HG02610 (cell line): ENCODE results near the gene EPHA2.
"Not testable (repeated sequence)": the region's sequence is repeated elsewhere in the genome, so short reads cannot be mapped to it uniquely, and the experiment has no call there.

Experiments used
- ATAC-seq: cut with Tn5 transposase; IDR thresholded peaks from one replicate; pipeline ENCODE4 v1.9.1; 2021; ENCODE audit warnings: mild to moderate bottlenecking, moderate library complexity; ENCODE audit not compliant: unreplicated experiment

The EPHA2 gene

GRCh38 chr1:16155537-16156410 is at the start of gene EPHA2:
Gene EPHA2, minus strand, starts transcription at chr1:16156069. Its CDS starts 137 bp downstream, at chr1:16155932.
- ATAC-seq = no peak

DNA sequence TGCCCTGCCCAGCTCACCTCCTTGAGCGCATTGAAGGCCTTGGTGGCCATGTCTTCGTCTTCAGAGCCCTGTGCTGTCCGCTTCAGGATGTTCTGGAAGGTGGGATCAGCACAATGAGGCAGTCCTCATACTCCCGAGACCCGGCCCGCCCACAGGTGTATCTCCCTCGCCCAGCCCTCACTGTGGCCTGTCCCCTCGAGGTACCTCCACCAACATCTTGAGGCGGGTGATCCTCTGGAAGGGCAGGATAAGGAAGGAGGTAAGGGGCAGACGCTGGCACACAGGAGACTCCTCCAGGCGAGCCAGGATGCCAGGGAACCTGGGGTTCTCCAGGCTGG is 49.4 kb upstream of the EPHA2 start:
- no peak for ATAC-seq

GRCh38 chr1:16204634-16205333 is 48.9 kb upstream of the EPHA2 start:
- ATAC-seq = no peak

DNA sequence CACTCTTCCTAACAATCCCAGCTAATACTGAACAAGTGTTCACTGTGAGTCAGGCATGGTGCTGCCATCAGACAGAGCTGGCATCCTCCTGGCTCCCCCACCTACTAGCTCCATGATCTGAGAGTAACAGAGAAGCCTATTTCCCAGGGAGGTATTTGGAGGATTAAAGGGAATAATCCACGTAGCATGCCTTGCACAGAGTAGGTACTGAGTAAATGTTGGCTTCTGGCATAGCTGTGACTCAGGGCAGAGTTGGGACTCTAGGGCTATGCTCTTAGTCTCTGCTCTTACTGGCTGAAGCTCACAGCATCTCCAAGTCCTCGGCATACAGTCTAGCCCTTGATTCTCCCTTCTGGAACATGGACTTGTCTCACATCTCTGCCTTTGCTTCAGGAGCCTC is 48.3 kb upstream of the EPHA2 start:
- ATAC-seq = no peak

DNA sequence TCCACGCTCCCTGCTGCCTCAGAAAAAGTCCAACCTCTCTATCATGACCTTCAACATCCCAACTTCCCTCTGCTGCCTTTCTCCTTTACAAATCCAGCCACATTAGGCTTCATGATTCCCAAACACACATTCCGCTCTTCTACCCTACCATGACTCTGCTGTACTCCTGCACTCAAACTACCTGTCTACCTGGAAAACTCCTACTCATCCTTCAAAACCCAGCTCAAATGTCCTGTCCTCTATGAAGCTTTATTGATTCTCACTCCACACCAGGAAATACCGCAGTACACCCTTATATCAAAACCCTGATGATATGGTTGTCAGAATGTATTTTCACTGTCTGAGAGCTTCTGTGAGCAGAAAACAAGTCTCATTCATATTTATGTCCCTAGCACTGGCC is 47.7 kb upstream of the EPHA2 start:
- ATAC-seq = no peak

DNA sequence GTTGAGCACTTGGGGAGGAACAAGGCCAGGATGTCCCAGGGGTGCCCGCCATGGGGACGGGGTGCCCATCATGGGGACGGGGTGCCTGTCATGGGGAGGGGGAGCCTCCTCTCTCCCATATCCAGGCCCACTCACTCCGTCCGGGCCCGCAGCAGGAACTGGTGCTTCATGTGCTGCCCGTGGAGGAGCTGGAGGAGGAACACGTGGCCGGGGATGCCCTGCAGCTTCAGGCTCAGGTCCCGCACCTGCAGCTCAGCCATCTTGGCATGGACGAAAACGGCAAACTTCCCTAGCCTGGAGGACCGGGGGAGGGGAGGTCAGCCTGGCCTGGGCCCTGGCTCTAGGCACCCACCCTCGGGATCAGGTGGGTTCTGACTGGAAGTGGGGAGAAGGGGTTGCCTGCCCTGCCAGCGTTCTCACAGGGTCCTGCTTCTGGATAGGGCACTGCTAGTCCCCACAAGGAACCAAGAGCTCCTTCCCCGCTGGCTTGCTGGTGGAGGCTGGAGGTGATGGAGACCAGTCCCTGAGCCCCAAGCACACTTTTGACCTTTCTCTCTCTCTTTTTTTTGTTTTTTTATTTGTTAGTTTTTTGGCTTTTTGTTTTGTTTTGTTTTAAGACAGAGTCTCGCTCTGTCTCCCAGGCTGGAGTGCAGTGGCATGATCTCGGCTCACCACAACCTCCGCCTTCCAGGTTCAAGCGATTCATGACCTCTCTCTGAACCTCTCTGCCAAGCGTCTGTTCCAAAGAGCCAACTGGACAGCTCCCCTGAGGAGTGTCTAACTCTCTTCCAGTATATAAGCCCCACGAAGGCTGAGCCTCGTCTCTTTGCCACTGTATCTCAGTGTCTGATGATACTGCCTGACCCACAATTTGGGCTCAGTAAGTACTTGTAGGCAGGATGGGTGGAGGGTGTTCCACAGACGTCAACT is 46.7 kb upstream of the EPHA2 start:
- ATAC-seq = no peak

DNA sequence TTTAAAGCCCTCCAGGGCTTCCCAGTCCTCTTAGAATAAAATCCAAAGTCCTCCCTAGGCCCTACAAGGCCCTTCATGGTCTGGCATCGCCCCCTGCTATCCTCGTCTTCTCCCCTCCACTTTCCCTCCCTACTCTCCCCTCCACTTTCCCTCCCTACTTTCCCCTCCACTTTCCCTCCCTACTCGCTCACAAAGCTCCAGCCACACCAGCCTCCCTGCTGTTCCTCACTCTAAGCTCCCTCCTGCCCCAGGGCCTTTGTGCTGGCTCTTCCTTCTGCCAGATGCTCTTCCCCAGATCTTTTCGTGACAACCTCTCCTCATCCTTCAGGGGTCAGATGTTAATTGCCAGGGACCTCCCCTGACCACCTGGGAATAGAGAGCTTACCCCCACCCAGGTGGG is 43.8 kb upstream of the EPHA2 start:
- ATAC-seq = no peak

- no peak for ATAC-seq
Measured at GRCh38 chr1:16199157-16199501, 43.3 kb upstream of the EPHA2 start.

DNA sequence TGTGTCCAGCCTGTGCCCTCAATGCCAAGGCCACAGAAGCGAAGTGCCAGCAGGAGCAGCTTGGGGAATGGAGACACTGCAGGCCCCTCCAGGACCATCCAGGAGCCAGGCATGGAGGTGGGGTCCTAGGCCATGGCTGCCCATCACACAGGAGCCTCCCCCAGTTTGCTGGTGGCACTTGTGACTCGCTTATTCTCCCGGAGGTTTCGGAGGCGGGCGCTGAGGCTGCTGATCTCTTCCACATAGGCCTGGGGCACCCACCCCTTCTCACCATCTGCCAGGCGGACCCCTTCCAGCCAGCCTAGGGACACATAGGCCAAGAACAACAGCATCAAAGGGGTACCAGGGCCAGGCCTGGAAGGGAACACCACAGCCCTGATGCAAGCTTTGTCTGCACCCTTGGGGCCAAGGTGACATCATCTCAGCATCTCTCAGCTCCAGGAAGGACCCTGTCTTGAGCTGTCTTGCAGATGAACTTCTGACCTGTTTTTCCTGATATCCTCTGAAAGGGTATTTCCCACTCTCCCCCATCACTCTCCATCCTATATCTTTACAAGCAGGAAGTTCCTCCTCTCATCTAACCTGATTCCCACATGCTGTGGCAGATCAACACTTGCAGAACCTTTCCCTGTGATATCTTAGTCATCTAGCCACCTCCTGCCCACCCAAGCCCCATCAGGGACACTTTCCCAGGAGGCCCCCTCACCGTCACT is 42.7 kb upstream of the EPHA2 start:
- ATAC-seq = no peak

GRCh38 chr1:16196874-16197273 is 41.0 kb upstream of the EPHA2 start:
- no peak for ATAC-seq

- not testable (repeated sequence) for ATAC-seq
Measured at GRCh38 chr1:16196139-16196538, 40.3 kb upstream of the EPHA2 start.

- no peak for ATAC-seq
Measured at GRCh38 chr1:16195518-16195905, 39.6 kb upstream of the EPHA2 start.

DNA sequence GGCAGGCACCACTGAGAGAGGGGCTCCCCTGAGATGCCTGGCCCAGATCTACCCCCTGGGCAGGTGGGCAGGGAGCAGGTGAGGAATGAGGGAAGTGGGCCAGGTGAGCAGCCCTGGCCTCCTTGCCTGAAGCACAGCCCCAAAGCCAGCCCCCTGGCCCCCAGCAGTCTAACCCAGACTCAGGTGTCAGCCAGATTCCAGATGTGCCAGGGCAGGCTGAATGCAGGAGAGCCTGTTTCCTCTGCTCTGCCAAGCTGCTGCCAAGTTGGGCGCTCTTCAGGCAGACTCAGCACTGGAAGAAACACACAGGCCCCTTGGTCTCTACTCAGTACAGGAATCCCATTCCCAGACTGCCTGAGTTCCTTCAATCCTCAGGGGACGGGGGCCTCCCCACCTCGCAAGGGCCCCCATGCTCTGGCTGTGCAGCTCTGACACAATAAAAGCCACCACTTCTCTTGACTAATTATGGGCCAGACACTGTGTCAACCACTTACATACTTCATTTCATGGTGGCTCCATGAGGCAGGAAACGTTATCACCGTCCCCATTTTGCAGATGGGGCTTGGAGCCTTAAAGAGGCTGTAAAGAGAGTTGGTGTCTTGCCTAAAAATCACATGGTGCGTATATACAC is 36.2 kb upstream of the EPHA2 start:
- no peak for ATAC-seq

DNA sequence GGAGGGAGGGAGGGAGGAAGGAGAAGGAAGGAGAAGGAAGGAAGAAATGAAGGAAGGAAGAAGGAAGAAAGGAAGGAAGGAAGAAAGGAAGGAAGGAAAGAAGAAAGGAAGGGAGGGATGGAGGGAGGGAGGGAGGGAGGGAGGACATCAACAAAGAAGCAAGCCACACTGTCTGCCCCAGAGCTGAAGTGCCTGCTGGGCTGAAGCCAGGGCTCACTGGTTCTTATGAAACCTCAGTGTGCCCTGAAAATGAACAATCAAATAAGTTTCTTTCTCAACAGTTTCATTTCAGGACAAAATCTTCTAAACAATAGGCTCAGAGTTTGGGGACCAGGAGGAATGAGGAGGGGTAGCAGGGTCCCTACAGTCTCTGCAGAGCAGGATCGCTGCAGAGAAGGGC is 35.4 kb upstream of the EPHA2 start:
- no peak for ATAC-seq

DNA sequence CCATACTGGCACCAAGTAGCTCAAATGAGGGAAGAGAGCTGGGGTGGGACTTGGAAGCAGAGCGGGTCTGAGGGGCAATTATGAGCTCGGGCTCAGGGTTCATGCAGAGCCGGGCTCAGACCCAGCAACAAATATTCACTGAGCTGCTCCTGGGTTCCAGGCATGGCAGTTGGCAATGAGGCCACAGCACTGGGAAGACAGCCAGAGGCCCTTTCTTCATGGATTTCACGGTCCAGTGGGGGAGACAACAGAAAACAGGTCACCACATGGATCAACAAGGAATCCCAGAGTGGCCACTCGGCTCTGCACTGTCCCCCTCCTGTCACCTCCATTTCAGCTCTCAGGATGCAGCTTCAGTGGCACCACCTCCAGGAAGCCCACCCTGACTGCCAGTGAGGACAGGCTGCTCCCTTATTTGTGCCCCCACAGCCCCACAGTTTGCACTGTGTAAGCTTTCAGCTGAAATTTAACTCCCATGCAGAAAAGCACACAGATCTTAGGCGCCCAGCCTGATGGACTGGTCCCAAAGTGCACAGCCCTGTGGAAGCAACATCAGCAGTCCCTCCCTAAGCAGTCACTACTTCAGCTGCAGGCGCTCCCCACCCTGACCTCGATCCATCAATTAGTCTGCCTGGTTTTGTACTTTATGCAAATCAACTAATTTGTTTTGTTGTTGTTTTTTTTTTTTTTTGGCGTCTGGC is 34.2 kb upstream of the EPHA2 start:
- ATAC-seq = no peak

GRCh38 chr1:16189003-16189402 is 33.1 kb upstream of the EPHA2 start:
- ATAC-seq = no peak

DNA sequence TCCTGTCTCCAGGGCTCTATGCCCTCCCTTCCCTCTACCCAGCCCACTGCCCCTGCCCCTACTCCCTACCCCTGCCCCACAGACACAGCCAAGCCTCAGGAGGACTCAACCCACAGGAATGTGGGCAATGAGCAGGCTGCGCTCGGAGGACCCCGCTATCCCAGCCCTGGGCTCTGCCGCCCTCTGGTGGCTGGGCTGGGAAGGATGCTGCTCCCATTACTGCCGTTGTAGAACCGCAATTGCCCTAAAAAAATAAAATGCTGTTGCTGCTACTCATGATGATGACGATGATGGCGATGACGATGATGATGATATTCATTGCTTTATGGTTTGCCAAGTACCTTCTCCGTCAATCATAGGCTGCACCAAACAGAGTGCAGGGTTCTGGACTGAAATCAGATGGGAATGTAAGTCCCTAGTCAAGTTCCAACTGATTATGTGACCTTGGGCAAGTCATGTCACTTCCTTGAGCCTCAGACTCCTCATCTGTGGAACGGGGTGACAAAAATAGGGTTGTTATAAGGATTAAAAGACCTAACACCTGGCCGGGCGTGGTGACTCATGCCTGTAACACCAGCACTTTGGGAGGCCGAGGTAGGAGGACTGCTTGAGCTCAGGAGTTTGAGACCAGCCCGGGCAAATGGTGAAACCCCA is 32.0 kb upstream of the EPHA2 start:
- no peak for ATAC-seq

DNA sequence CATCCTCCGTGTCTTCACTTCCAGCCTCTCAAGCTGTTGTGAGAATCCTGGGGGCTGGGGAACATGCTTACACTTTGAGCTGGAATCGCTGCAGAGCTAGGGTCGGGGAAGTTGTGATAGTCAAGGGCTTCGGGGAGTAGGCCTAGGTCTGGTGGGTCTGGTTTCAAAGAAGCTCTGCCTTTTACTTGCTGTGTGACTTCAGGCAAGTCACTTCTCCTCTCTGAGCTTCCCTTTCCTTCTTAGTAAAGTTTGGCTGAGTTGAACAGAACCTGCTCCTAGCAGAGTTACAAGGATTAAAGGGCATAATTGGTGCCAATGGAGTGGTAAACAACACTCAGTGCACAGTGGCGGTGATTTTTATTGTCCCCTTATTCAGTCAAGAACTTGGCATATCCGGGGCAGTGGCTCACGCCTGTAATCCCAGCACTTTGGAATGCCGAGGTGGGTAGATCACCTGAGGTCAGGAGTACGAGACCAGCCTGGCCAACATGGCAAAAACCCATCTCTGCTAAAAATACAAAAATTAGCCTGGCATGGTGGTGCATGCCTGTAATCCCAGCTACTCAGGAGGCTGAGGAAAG is 30.9 kb upstream of the EPHA2 start:
- ATAC-seq = no peak
